H1 (cell line): ENCODE data around the gene ITGB5.

Experiments
- EP300 ChIP-seq, 2 experiments: IDR thresholded peaks; 1 replicate in 1 of 2; 2 replicates in 1 of 2; pipeline ENCODE4 v1.6.1; 2011 to 2012; ENCODE audit warnings: low read depth in 2 of 2, low read length in 2 of 2, mild to moderate bottlenecking in 2 of 2, borderline replicate concordance in 1 of 2, inconsistent platforms in 1 of 2, moderate library complexity in 1 of 2
- JUND ChIP-seq: IDR thresholded peaks from 2 replicates; pipeline ENCODE4 v1.6.1; 2011; ENCODE audit warnings: mild to moderate bottlenecking, improper control_type of control experiment, low read length
- POLR2A ChIP-seq, 2 experiments: IDR thresholded peaks; 1 replicate in 1 of 2; 2 replicates in 1 of 2; pipeline ENCODE4 v1.6.1; 2011; ENCODE audit warnings: low read depth in 2 of 2, low read length in 2 of 2, mild to moderate bottlenecking in 2 of 2; ENCODE audit errors: control extremely low read depth in 1 of 2
- RAD21 ChIP-seq, 2 experiments: IDR thresholded peaks in 1 of 2; conservative IDR thresholded peaks in 1 of 2; 2 replicates each; pipeline ENCODE4 v1.6.1; 2011; ENCODE audit warnings: low read depth in 2 of 2, low read length in 2 of 2, improper control_type of control experiment in 1 of 2, inconsistent platforms in 1 of 2, mild to moderate bottlenecking in 1 of 2, moderate library complexity in 1 of 2
- SIRT6 ChIP-seq: IDR thresholded peaks from one replicate; pipeline ENCODE4 v1.7.1; 2012; ENCODE audit warnings: low read length, inconsistent platforms
- TEAD4 ChIP-seq: IDR thresholded peaks from 2 replicates; pipeline ENCODE4 v1.6.1; 2012; ENCODE audit warnings: low read depth, low read length, inconsistent platforms, mixed read lengths
- YY1 ChIP-seq: IDR thresholded peaks from 2 replicates; pipeline ENCODE4 v1.6.1; 2011; ENCODE audit warnings: low read depth, mild to moderate bottlenecking, low read length
- TF ChIP-seq, protein P1 (sequence below), 3 experiments: IDR thresholded peaks; 1 replicate in 2 of 3; 2 replicates in 1 of 3; pipeline versions ENCODE4 v1.5.1 to v1.6.1; 2011; ENCODE audit warnings: low read length in 3 of 3, mild to moderate bottlenecking in 3 of 3, inconsistent platforms in 2 of 3, low read depth in 1 of 3, moderate library complexity in 1 of 3; ENCODE audit not compliant: insufficient read depth in 1 of 3; ENCODE audit errors: control extremely low read depth in 1 of 3

DNA sequence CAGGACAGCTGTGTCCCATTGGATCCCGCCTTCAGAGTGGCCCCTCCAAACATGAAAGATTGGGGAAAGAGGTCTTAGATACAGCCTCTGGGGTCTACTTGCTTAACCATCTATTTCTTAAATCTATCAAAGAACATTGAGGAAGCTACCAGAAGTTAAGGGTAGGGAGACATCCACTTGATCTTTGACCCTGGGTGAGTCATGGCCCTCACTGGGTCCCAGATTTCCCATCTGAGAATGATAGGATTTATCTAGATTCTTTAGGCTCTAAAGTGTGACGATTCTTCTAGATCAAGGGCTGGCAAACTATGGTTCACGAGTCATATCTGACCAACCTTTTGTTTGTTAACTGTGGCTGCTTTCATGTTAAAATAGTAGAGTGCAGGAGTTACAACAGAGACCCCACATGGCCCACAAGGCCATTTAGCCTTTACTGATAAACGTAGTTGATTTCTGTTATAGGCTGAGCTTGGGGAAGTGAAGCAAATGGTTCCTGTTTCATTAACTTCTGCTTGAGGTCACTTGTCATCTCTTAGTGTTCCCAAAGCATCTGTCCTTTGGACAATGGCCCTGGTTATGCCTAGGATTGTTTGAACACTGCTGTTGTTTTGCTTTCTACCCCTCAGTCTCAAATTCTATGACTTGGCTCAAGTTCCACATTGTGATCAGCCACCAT lies 39.4 kb upstream of the ITGB5 start:
- TF ChIP-seq EP300 (IDR thresholded peaks at IDR 0.05; ENCODE audit: borderline replicate concordance in 1 of 2, low read depth in 2 of 2, low read length in 2 of 2) (no peak), RAD21 (IDR thresholded peaks at IDR 0.05 in 1 of 2, conservative IDR thresholded peaks at IDR 0.05 in 1 of 2; ENCODE audit: low read depth in 2 of 2, low read length in 2 of 2) (no peak), POLR2A (IDR thresholded peaks at IDR 0.05; ENCODE audit: control extremely low read depth in 1 of 2, low read depth in 2 of 2, low read length in 2 of 2) (no peak), YY1 (no peak), JUND (no peak), SIRT6 (no peak), TEAD4 (no peak)
- TF ChIP-seq, protein P1, sequence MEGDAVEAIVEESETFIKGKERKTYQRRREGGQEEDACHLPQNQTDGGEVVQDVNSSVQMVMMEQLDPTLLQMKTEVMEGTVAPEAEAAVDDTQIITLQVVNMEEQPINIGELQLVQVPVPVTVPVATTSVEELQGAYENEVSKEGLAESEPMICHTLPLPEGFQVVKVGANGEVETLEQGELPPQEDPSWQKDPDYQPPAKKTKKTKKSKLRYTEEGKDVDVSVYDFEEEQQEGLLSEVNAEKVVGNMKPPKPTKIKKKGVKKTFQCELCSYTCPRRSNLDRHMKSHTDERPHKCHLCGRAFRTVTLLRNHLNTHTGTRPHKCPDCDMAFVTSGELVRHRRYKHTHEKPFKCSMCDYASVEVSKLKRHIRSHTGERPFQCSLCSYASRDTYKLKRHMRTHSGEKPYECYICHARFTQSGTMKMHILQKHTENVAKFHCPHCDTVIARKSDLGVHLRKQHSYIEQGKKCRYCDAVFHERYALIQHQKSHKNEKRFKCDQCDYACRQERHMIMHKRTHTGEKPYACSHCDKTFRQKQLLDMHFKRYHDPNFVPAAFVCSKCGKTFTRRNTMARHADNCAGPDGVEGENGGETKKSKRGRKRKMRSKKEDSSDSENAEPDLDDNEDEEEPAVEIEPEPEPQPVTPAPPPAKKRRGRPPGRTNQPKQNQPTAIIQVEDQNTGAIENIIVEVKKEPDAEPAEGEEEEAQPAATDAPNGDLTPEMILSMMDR (IDR thresholded peaks at IDR 0.05; ENCODE audit: control extremely low read depth in 1 of 3, insufficient read depth in 1 of 3, low read depth in 1 of 3, low read length in 3 of 3) = no peak
